Measurements from ENCODE around the gene HSPA1L.
"Not testable (repeated sequence)": the region's sequence is repeated elsewhere in the genome, so short reads cannot be mapped to it uniquely, and the experiment has no call there.

HSPA1L gene

DNA sequence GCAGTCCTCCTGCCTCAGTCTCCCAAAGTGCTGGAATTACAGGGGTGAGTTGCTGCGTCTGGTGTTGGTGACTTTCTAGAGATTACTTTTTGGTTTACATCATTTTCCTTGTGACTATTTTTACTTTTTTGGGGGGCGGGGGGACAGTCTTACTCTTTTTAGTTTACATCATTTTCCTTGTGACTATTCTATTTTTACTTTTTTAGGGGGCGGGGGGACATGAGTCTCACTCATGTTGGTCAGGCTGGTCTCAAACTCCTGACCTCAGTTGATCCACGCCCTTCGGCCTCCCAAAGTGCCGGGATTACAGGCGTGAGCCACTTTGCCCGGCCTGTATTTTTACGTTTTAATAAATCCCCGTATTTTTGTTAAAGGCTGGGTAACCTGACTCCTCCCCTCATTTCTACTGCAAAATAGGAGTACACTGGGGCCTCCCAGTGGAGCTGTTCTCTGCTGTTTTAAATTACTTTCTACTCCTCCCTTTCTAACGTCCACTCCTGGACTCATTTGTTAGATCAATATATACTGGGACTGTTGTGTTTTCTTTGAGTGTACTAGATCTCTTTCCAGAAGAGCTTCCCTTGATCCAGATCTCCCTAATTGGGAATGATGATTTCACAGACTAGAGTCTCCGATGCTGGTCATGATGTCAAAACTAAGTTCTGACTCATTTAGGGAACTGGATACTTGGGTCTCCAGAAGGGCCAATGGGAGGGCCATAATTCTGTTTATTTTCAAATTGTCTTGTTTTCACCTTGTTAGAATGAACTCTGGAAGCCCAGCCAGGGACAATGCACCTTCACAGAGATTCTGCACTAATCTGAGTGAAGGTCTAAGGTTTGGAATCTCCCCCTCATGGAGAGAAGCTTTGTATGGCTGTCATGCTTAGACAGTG is 21.6 kb upstream of the HSPA1L start:
- DNase-seq (ENCODE audit: low spot score) = no peak

DNA sequence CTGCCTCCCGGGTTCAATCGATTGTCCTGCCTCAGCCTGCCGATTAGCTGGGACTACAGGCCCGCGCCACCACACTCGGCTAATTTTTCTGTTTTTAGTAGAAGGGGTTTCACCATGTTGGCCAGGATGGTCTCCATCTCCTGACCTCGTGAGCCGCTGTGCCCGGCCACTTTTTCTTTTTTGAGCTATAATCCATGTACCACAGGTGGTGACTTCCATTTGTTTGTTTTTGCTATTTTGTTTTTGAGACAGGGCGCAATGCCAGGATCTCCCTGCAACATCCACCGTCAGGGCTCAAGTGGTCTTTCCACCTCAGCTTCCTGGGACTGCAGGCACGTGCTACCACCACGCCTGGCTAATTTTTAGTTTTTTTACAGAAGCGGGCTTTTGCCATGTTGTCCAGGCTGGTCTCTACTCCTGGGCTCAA is 21.0 kb upstream of the HSPA1L start:
- no peak for DNase-seq (ENCODE audit: low spot score)

DNA sequence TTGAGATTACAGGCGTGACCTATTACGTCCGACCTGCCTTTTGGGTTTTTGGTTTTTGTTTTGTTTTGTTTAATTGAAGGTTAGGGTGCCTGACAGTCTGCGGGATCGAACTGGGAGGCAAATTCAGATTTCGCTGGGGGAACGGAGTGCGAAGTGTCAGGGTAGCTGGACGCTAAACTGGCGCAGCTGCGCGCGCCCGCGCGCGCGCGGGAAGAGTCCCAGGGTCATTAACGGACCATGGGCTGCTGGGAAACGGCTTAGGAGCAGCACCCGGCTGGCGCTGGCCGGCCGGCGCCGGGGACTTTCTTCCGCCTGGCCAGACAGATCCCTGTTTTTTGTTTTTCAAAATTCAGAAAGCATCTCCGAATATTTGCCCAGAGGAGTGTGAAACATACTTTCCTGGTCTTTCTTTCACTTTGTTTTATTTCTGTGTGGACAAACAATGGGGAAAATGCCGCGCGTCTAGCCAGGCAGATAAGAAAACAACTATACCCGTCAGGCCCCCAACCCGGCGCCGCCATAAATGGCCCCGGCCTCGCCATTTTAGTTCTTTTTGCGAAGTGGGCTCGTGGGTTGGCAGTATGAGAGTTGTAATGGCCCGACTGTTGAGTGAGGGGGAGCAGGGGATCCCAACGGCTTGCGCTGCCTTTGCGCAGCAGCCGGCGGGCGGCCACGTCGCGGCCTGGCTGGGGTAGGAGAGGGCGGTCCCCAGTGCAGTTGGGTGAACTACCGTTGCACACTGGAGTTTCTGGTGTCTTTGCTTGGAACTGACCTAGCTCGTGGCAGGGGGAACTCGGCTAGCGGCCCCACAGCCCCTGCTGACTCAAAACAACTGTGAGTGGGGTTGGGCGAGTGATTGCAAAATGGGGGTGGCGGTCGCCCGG is 19.5 kb upstream of the HSPA1L start:
- peak; percentile 91 for DNase-seq (ENCODE audit: low spot score)

- DNase-seq (ENCODE audit: low spot score) = no peak
Measured at GRCh38 chr6:31831350-31832215, 16.5 kb upstream of the HSPA1L start.

- DNase-seq (ENCODE audit: low spot score) = no peak
Measured at GRCh38 chr6:31830886-31831335, 15.8 kb upstream of the HSPA1L start.

- DNase-seq (ENCODE audit: low spot score) = no peak
Measured at GRCh38 chr6:31829633-31830283, 14.7 kb upstream of the HSPA1L start.

- DNase-seq (ENCODE audit: low spot score) = peak; percentile 99
Measured at GRCh38 chr6:31827286-31828079, 12.4 kb upstream of the HSPA1L start, which contains the start of gene HSPA1B. TSS of gene HSPA1B (plus strand) at chr6:31827738. CDS start at chr6:31827951, 213 bp downstream.

- DNase-seq (ENCODE audit: low spot score) = peak; percentile 88
Measured at GRCh38 chr6:31826793-31827285, 11.8 kb upstream of the HSPA1L start.

GRCh38 chr6:31825553-31825952 is 10.5 kb upstream of the HSPA1L start:
- no peak for DNase-seq (ENCODE audit: low spot score)

GRCh38 chr6:31823592-31824196 is 8.6 kb upstream of the HSPA1L start:
- not testable (repeated sequence) for DNase-seq (ENCODE audit: low spot score)

DNA sequence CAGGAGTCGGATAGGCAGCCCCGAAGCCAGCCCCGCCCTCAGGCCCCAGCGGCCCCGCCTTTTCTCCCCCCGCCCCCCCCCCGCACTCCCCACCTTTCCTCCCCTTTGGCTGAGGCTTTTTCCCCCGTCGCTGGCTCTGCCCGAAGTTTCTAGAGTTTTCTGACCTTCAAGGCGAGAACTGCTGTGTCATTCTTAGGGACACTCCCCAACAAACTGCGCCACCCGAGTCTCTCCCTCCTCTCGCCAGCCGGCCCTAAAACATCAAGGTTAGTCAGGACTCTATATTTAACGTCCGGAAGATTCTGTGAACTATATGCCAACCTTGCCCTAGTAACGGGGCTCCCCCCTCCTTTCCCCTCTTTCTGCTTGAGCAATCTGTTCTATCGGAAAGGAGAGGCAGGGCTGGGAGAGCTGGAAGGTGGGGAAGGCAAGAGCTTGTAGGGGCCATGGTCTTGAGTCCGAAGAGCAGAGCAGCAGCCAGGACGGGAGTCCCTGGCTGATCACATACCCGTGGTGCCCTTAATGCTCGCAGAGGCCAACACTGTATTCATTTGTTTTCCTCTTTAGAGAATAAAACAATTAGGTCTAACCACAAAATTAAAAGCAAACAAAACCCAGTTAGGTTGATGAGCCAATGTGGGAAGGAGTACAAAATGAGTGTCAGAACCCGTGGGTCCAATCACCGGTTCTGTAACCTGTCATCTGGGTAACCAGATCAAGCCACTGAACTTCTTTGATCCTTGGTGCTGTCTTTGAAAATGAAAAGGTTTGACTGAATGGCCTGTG is 7.1 kb upstream of the HSPA1L start:
- peak; percentile 86 for DNase-seq (ENCODE audit: low spot score)

DNA sequence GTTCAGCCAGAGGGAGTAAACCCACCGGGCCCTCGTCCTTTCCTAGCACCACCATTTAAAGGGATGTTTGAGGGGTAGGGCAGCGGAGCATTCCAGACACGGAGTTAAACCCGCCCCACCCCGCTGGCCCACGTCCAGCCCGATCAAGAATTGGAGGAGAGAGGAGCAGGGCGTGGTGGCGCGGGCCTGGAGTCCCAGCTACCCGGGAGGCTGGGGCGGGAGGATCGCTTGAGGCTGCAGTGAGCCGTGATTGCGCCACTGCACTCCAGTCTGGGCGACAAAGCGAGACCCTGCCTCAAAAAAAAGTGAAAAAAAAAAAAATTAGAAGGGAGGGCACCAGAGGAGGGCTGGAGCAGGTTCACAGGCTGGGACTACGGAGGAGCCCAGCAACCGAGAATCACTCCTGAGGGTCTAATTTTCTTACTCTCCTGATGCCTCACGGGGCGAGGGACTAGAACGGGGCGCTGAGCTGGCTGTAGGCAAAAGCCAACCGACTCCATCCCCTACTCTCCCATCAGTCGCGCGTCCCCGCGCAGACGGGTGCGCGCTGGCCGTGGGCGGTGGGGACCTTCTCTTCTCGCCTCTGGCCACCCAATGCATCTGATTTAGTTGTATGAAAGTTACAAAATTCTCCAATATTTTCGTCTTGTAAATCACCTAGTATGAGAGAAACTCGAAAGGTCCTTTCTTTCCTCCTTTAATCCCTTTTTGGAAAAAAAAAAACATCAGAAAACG is 6.4 kb upstream of the HSPA1L start:
- peak; percentile 73 for DNase-seq (ENCODE audit: low spot score)

- not testable (repeated sequence) for DNase-seq (ENCODE audit: low spot score)
Measured at GRCh38 chr6:31820399-31820798, 5.3 kb upstream of the HSPA1L start.

- no peak for DNase-seq (ENCODE audit: low spot score)
Measured at GRCh38 chr6:31819871-31820299, 4.8 kb upstream of the HSPA1L start.

GRCh38 chr6:31817929-31818511 is 2.9 kb upstream of the HSPA1L start:
- not testable (repeated sequence) for DNase-seq (ENCODE audit: low spot score)

DNA sequence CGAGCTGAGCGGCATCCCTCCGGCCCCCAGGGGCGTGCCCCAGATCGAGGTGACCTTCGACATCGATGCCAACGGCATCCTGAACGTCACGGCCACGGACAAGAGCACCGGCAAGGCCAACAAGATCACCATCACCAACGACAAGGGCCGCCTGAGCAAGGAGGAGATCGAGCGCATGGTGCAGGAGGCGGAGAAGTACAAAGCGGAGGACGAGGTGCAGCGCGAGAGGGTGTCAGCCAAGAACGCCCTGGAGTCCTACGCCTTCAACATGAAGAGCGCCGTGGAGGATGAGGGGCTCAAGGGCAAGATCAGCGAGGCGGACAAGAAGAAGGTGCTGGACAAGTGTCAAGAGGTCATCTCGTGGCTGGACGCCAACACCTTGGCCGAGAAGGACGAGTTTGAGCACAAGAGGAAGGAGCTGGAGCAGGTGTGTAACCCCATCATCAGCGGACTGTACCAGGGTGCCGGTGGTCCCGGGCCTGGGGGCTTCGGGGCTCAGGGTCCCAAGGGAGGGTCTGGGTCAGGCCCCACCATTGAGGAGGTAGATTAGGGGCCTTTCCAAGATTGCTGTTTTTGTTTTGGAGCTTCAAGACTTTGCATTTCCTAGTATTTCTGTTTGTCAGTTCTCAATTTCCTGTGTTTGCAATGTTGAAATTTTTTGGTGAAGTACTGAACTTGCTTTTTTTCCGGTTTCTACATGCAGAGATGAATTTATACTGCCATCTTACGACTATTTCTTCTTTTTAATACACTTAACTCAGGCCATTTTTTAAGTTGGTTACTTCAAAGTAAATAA is 2.2 kb upstream of the HSPA1L start:
- DNase-seq (ENCODE audit: low spot score) = not testable (repeated sequence)

- DNase-seq (ENCODE audit: low spot score) = peak; percentile 96
Measured at GRCh38 chr6:31814677-31815024, 432 bp downstream of the HSPA1L start.
